Muscle of leg (tissue), 11 donors: Measurements from ENCODE around the gene DNAH14. TPM values are rescaled to one million over a fixed set of nuclear protein-coding genes. Genes with fewer than 3 reads are reported as not detected.
"Not testable (repeated sequence)": the region's sequence is repeated elsewhere in the genome, so short reads cannot be mapped to it uniquely, and the experiment has no call there.

Source experiments
- DNase-seq: peaks from one replicate; pipeline ENCODE4 v3.0.0; 2013
- H3K27ac ChIP-seq: one replicate; pipeline ENCODE4 v1.5.1; 2013; ENCODE audit warnings: mild to moderate bottlenecking, low read length, control low read depth
- H3K27me3 ChIP-seq: one replicate; pipeline ENCODE4 v1.6.1; 2013; ENCODE audit warnings: low read length; ENCODE audit not compliant: control insufficient read depth, insufficient read depth
- H3K36me3 ChIP-seq: one replicate; pipeline ENCODE4 v1.6.1; 2013; ENCODE audit warnings: low read length; ENCODE audit not compliant: control insufficient read depth, insufficient read depth
- H3K4me1 ChIP-seq: one replicate; pipeline ENCODE4 v1.6.1; 2013; ENCODE audit warnings: low read length; ENCODE audit not compliant: control insufficient read depth, insufficient read depth
- H3K4me3 ChIP-seq: one replicate; pipeline ENCODE4 v1.5.1; 2013; ENCODE audit warnings: low read length, control low read depth
- H3K9me3 ChIP-seq: replicated peaks from 2 replicates; pipeline ENCODE4 v1.6.1; 2013; ENCODE audit warnings: low read depth, low read length; ENCODE audit not compliant: control insufficient read depth
- WGBS: methylation state at CpG from one replicate; pipeline ENCODE4 v1.1.5; 2013; ENCODE audit warnings: missing lambda C conversion rate; ENCODE audit not compliant: insufficient coverage; 5-methylcytosine and 5-hydroxymethylcytosine counted together
- polyA plus RNA-seq, 8 donors: library from polyadenylated mRNA; unstranded; fragments of 120-200 nt; gene quantifications; one replicate each; pipeline versions ENCODE4 v1.2.1 to v1.2.3, GENCODE V29; 2013; ENCODE audit warnings: inconsistent platforms in 1 of 8, low replicate concordance in 1 of 8; ENCODE audit not compliant: insufficient read length in 8 of 8, insufficient read depth in 1 of 8
- total RNA-seq: library from RNA; stranded (reverse); fragments of 120-200 nt; gene quantifications from one replicate; pipeline ENCODE4 v1.2.4, GENCODE V29; 2013

The DNAH14 gene
- total and polyA plus RNA-seq, 9 donors: 4.3 to 24.6 (median 6.2) TPM

- no peaks in the 10 kb centered on the region for H3K27me3 ChIP-seq
- peaks cover 6% of the 10 kb centered on the region for H3K9me3 ChIP-seq
- no peaks in the 10 kb centered on the region for H3K36me3 ChIP-seq
- H3K4me1 ChIP-seq: no peaks in the 10 kb centered on the region
- no peak overlapping the region for H3K4me3 ChIP-seq
- H3K27ac ChIP-seq: no peak overlapping the region
- no peak for DNase-seq
Observed at GRCh38 chr1:224939844-224940425, 10.5 kb downstream of the DNAH14 start.

DNA sequence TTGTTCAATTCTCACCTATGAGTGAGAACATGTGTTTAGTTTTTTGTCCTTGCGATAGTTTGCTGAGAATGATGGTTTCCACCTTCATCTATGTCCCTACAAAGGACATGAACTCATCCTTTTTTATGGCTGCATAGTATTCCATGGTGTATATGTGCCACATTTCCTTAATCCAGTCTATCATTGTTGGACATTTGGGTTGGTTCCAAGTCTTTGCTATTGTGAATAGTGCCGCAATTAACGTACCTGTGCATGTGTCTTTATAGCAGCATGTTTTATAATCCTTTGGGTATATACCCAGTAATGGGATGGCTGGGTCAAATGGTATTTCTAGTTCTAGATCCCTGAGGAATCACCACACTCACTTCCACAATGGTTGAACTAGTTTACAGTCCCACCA is 11.3 kb downstream of the DNAH14 start:
- H3K4me3 ChIP-seq, DNase-seq, H3K27me3 ChIP-seq, H3K27ac ChIP-seq, H3K4me1 ChIP-seq, H3K36me3 ChIP-seq, H3K9me3 ChIP-seq: not testable (repeated sequence)
- WGBS: no CpG with 5 or more reads among the region's 3 CpGs

DNA sequence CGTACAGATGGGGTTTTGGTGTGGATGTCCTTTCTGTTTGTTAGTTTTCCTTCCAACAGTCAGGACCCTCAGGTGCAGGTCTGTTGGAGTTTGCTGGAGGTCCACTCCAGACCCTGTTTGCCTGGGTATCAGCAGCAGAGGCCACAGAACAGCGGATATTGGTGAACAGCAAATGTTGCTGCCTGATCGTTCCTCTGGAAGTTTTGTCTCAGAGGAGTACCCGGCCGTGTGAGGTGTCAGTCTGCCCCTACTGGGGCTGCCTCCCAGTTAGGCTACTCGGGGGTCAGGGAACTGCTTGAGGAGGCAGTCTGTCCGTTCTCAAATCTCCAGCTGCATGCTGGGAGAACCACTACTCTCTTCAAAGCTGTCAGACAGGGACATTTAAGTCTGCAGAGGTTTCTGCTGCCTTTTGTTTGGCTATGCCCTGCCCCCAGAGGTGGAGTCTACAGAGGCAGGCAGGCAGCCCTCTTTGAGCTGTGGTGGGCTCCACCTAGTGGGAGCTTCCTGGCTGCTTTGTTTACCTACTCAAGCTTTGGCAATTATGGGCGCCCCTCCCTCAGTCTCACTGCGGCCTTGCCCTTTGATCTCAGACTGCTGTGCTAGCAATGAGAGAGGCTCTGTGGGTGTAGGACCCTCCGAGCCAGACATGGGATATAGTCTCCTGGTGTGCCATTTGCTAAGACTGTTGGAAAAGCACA is 16.3 kb downstream of the DNAH14 start:
- WGBS: 93% methylated on average over 8 of the region's 10 CpGs
- not testable (repeated sequence) for H3K9me3 ChIP-seq, H3K27me3 ChIP-seq, H3K27ac ChIP-seq, H3K36me3 ChIP-seq, DNase-seq, H3K4me1 ChIP-seq, H3K4me3 ChIP-seq

GRCh38 chr1:224946349-224946691 is 16.8 kb downstream of the DNAH14 start:
- not testable (repeated sequence) for DNase-seq, H3K4me1 ChIP-seq, H3K4me3 ChIP-seq, H3K9me3 ChIP-seq, H3K27ac ChIP-seq, H3K27me3 ChIP-seq, H3K36me3 ChIP-seq
- 96% methylated on average over 4 of the region's 6 CpGs for WGBS

DNA sequence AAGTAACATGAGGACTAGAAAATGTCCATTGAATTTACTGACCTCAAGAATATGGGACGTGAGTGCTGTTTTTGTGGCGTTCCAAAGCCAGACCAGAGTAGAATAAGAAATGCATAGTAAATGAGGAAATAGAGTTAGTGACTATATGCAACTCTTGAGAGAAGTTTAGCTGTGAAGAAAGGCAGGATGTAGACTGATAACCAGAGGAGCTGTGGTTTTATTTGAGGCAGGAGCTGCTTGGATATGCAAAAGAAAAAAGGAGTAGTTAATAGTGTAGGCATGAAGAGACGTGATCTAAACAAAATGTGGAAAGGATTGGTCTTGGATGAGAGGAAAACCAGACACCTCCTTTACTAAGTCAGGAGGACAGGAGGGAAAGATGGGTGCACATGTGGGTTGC is 28.2 kb downstream of the DNAH14 start:
- DNase-seq: no peak
- Histone ChIP-seq H3K9me3 (no peaks in the 10 kb centered on the region), H3K36me3 (no peaks in the 10 kb centered on the region), H3K4me3 (no peak overlapping the region), H3K27ac (no peak overlapping the region), H3K27me3 (no peaks in the 10 kb centered on the region), H3K4me1 (no peaks in the 10 kb centered on the region)
- WGBS: 79% methylated on average over 3 of the region's 3 CpGs

- no peaks in the 10 kb centered on the region for H3K36me3 ChIP-seq
- H3K27ac ChIP-seq: no peak overlapping the region
- DNase-seq: no peak
- no peak overlapping the region for H3K4me3 ChIP-seq
- H3K27me3 ChIP-seq: no peaks in the 10 kb centered on the region
- H3K9me3 ChIP-seq: no peaks in the 10 kb centered on the region
- 69% methylated on average over 1 of the region's 1 CpG for WGBS
- no peaks in the 10 kb centered on the region for H3K4me1 ChIP-seq
Observed at GRCh38 chr1:224958490-224958889, 29.0 kb downstream of the DNAH14 start.

DNA sequence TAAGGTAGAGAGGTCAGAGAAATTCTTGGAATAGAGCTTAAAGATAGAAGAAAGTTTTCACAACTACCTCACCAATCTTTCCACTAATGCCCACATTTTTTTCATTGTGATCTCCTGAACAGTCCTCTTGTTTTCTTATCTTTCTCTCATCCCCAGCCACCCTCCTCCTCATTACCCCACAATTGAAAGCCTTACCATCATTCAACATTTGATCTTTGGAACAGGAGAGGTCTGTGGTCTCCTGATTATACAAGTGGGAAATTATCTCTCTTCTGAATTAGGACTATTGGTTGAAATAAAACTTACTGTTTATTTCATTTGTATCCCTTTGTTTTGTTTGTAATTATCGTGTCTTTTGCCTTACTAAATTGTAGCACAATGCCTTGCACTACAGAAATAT is 29.6 kb downstream of the DNAH14 start:
- Histone ChIP-seq H3K4me1 (no peaks in the 10 kb centered on the region), H3K27ac (no peak overlapping the region), H3K27me3 (no peaks in the 10 kb centered on the region), H3K4me3 (no peak overlapping the region), H3K9me3 (no peaks in the 10 kb centered on the region), H3K36me3 (no peaks in the 10 kb centered on the region)
- no peak for DNase-seq
- no CpG with 5 or more reads among the region's 1 CpG for WGBS

- Histone ChIP-seq H3K36me3 (no peaks in the 10 kb centered on the region), H3K9me3 (no peaks in the 10 kb centered on the region), H3K27me3 (no peaks in the 10 kb centered on the region), H3K4me1 (no peaks in the 10 kb centered on the region), H3K4me3 (no peak overlapping the region), H3K27ac (no peak overlapping the region)
- no peak for DNase-seq
Observed at GRCh38 chr1:224959656-224960055, 30.2 kb downstream of the DNAH14 start.

- Histone ChIP-seq H3K27ac (no peak overlapping the region), H3K36me3 (no peaks in the 10 kb centered on the region), H3K4me3 (no peak overlapping the region), H3K4me1 (no peaks in the 10 kb centered on the region), H3K9me3 (no peaks in the 10 kb centered on the region), H3K27me3 (no peaks in the 10 kb centered on the region)
- no peak for DNase-seq
- WGBS: 82% methylated on average over 5 of the region's 5 CpGs
Observed at GRCh38 chr1:224980181-224980580, 50.7 kb downstream of the DNAH14 start.

GRCh38 chr1:224981922-224982354 is 52.5 kb downstream of the DNAH14 start:
- H3K27ac ChIP-seq, H3K4me3 ChIP-seq, H3K4me1 ChIP-seq, H3K9me3 ChIP-seq, H3K36me3 ChIP-seq, H3K27me3 ChIP-seq, DNase-seq: not testable (repeated sequence)
- WGBS: no CpG with 5 or more reads among the region's 1 CpG

DNA sequence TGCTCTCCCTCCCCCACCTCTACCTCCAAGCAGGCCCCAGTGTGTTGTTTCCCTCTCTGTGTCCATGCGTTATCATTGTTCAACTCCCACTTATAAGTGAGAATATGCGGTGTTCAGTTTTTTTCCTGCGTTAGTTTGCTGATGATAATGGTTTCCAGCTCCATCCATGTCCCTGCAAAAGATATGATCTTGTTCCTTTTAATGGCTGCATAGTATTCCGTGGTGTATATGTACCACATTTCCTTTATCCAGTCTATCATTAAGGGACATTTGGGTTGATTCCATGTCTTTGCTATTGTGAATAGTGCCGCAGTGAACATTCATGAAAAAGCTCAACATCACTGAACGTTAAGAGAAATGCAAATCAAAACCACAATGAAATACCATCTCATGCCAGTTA is 58.6 kb downstream of the DNAH14 start:
- no peak for DNase-seq
- Histone ChIP-seq H3K36me3 (no peaks in the 10 kb centered on the region), H3K4me3 (no peak overlapping the region), H3K4me1 (no peaks in the 10 kb centered on the region), H3K27me3 (no peaks in the 10 kb centered on the region), H3K27ac (no peak overlapping the region), H3K9me3 (no peaks in the 10 kb centered on the region)
- no CpG with 5 or more reads among the region's 6 CpGs for WGBS
